Measurements from ENCODE around the gene TBC1D17.
"Not testable (repeated sequence)": the region's sequence is repeated elsewhere in the genome, so short reads cannot be mapped to it uniquely, and the experiment has no call there.

TBC1D17 gene

DNA sequence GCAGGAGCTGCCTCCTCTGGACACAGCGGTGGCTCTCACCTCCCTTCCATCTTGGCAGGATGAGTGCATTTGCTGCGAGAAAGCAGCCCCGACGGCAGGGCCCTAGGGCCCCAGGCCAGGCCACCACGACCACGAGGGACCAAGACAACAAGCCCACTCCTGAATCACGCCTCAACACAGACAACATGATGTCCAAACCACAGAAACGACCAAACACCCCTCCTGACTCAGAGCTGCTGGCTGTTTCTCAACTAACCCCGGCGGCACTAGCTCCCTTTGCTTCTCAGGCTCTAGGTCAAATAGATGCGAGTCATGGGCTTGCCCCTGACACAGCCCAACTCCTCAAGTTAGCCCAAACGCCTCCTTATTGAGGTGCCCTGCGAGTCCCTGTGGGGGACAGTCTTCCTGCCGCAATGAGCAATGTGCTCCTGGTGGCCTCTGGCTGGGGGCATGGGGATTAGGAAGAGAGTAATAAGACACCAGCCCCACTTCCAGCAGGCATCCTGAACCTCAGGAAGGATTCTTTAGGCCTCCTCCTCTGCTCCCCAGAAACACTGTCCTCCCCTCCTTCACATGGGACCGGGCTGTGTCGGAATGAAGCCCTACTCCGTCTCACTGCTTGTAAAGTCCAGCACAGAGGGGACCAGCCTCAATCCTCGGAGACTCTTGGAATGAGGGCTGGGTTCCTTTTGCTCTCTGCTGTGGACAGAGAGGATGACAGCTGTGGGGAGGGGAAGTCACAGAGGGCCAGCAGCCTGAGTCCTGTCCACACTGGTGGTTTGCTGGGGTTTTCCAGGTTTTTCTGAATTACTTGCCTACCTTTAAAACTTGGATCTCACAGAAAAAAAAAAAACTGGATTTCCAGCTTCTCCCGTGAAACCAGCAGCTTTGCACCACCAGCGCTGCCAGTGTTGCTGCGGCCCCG, 44.6 kb downstream of the TBC1D17 start:
- no peak for DNase-seq (ENCODE audit: low read depth in 2 of 2)

DNA sequence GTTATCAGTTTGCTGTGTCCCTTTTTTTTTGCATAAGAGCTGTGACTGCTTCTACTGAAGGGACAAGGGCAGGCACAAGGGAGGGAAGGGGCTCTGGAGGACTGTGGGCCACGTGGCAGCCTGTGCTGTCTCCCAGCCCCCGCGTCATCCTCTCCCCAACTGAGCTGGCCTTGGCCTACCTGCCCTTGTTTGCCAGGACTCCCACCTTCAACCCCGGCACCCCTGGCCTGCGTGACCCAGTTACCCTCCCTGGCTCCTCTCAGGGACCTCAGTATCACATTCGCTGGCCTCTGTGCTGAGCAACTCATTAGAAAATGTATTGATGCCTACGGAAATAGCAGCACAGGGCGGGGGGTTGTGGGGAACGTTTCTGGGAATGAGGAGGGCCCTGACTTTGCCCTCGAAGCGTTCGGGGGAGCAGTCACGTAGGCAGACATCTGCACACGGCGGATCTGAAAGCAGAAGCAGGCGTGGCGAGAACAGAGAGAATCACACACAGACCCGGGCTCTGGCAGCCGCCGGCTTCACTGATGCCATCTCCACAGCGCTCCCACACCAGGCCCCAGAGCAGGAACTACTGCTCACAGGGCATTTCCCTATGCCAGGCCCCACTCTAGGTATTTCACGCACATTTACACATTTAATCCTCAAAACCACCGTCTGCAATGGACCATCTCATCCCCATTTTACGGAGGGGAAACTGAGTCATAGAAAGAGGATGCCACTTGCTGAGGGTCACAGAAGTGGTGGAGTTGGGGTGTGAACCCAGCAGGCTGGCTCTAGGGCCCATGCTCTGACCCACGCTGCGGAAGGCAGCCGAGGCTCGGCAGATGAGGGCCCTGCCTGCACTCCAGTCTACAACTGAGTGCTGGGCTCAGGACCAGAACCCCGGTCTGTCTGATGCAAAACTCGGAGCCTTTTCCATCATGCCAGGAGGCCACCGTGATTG, 45.8 kb downstream of the TBC1D17 start:
- DNase-seq (ENCODE audit: low read depth in 2 of 2), result no peak

DNA sequence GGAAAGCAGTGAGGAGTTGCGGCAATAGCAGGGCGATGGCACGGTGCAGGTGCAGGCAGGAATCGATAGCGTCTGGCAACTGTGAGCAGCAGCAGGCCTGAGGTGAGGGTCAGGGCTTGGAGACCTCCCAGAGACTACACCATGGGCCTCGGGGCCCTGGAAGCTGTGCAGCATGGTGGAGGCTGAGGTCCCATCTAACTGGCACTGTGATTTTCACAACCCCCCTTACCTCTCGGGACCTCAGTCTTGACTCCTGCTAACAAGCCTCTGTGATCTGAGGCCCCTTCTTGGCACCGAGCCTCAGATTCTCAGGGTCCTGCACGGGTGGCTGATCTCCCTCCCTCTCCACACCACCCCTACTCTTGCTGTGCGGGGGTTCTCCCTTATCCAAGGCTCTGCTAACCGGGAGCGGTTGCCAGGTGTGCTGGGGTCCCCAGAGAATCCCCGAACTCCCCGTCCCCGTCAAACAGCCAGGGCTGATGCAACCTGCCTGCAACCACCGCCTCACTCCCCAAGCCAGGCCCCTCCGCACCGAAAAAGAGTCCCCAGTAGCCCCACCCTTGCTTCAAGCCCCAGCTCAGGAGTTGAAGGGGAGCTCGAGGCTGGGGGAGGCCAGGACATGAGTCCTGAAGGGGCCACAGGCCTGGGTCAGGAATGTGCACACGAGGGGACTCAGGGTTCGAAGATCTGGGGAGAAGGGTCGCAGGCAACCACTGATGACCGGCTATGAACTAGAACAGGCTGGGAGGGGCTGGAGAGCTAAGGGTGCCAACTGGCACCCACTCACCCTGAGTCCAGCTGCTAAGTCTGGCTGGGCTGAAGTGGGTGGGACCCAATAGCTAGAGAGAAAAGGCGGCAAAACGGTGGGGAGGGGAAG, 46.7 kb downstream of the TBC1D17 start:
- DNase-seq (ENCODE audit: low read depth in 2 of 2), result no peak

DNA sequence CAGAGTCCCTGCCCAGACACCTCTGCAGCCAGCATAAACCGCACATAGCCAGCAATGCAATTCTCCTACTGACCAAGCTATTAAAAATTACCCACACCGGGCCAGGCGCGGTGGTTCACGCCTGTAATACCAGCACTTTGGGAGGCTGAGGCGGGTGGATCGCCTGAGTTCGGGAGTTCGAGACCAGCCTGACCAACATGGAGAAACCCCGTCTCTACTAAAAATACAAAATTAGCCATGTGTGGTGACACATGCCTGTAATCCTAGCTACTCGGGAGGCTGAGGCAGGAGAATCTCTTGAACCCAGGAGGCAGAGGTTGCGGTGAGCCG, 47.3 kb downstream of the TBC1D17 start:
- not testable (repeated sequence) for DNase-seq (ENCODE audit: low read depth in 2 of 2)

DNA sequence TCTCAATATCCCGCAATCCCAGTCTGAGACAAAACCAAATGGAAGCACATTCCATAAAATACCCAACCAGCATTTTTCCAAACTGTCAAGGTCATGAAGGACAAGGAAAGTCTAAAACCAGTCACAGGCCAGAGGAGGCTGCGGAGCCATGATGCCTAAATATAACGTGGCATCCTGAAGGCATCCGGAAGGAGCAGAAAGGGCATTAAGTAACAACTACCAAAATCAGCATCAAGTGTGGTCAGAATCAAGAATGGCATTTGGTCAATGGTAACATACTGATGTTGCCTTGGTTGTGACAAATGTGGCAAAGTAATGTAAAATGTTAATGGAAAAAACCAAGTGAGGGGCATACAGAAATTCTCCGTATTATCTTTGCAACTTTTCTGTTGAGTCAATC, 48.0 kb downstream of the TBC1D17 start:
- DNase-seq (ENCODE audit: low read depth in 2 of 2), result no peak

DNA sequence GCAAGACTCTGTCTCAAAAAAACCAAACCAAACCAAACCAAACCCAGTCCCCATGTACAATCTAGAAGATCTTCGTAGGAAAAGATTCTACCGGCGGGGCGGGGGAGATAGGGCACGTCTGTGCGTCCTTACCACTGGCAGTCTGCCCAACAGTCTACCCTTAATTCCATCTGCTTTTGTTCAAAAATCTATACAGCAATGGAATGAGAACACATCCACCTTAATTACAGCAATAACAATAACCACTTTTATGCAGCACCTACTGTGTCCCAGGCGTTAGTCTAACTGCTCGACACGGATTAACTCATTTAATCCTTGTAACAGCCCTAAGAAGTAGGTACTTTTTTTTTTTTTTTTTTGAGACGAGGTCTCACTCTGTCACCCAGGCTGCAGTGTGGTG, 49.0 kb downstream of the TBC1D17 start:
- DNase-seq (ENCODE audit: low read depth in 2 of 2), result no peak

DNA sequence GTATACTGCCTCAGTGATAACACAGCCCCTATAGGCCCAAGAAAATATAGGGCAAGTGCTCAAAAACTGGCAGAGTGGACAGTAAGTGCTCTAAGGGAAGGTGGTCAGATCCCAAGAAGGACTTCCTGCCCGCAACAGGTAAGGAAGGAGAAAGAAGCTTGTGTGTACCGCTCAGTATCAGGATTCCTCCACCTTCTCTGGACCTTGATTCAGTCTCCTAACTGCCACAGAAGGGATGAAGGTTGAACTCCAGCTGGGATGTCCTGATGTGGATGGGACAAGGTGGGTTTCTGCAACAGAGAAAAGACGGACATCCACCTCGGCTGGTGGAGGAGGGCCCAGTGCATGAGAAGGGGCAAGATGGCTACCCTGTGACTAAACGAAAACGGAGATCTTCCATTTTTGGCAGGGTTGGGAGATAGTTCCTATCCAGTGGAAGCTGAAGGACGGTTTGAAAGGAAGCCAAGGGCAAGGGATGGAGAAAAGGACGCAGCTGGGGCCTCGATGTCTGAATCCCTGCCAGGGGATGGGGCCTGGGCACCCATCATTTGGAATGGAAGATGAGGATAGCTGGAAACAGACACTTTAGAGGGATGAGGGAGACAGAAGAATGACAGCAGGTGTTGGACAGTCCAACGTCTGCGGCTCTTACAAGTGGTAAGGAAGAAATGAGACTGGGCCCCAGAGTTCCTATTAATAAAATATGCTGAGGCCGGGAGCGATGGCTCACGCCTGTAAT, 50.2 kb downstream of the TBC1D17 start:
- DNase-seq (ENCODE audit: low read depth in 2 of 2), result no peak

DNA sequence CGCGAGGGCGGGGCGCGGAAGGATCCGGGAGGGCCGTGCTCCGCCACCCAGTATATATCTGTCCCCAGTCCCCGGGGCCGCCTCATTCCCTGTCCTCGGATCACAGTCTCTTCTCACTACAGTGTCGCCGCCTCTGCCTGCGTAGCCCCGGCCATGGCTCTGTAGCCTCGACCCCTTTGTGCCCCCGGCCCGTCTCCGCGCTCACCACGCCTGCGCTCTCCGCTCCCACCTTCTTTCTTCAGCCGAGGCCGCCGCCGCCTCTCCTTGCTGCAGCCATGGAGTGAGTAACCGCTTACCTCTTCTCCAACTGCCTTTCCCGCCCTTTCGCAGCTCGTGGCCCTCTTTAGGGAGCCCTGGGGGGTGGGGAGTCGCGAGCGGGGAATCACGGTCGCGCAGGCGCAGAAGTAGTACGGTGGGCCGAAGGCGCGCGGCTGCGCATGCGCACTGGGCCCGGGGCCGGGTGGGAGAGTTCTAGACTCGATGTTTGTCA, 51.7 kb downstream of the TBC1D17 start, which contains the start of the genes ATF5 and NUP62:
Gene ATF5 (plus strand): TSS at position 85 of the 490 bp plus-strand sequence. CDS start 1,646 bp downstream, outside the sequence.
Gene NUP62 (minus strand): TSS at position 384 of the 490 bp plus-strand sequence. CDS start 19,697 bp downstream, outside the sequence.
- DNase-seq (ENCODE audit: low read depth in 2 of 2), result peak; percentile 92 to 94

DNA sequence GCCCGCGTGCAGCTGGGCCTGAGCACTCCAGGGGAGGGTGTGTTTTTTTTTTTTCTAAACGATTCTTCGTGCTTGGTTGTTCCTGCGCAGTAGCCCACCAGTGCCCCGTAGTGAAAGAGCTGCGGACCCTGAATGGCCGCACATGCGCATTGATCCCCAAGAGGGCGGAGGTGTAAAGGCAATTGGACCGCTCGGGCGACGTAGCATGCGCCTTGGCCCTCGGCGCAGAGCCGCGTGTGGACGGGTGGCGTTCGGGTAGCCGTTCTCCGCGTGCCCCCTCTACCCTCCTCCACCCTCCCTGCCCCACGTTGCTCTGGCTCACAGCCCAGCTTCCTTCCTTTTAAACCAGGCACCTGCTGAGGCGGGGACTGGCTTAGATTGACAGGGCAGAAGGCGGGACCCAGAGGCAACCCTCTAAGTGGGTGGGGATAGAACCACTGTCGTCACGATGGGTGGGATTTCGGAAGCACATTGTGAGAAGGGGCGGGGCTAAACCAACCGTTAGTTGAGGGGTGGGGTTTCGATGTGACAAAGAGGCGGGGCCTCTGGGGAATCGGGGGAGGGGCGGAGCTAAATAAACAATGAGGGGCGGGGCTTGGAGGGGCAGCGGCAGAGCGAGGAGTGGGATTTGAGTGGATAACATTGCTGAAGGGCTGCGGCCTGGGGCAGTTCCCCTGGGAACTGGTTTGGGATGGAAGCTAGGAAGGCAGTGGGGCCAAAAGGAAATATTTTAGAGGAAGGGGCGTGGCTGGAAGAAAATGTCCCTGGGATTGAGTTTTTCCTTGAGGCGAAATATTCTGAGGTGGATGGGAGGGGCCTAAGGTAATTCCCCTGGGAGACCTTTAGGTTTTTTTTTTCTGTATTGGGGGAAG, 52.3 kb downstream of the TBC1D17 start:
- peak; percentile 86 to 88 for DNase-seq (ENCODE audit: low read depth in 2 of 2)

DNA sequence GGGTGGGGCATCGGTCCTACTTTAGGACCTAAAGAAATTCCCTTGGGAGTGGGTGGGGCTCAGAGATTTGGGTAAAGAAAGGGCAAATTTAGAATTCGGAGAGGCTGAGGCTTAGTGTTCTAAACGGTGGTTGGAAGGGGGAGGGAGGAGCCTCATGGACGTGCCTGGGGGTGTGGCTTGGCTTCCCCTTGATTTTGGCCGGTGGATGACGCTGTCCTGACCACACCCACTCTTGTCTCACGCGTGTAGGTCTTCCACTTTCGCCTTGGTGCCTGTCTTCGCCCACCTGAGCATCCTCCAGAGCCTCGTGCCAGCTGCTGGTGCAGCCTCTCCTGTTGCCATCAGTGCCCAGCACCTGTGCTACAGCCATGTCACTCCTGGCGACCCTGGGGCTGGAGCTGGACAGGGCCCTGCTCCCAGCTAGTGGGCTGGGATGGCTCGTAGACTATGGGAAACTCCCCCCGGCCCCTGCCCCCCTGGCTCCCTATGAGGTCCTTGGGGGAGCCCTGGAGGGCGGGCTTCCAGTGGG, 53.0 kb downstream of the TBC1D17 start:
- no peak for DNase-seq (ENCODE audit: low read depth in 2 of 2)

DNA sequence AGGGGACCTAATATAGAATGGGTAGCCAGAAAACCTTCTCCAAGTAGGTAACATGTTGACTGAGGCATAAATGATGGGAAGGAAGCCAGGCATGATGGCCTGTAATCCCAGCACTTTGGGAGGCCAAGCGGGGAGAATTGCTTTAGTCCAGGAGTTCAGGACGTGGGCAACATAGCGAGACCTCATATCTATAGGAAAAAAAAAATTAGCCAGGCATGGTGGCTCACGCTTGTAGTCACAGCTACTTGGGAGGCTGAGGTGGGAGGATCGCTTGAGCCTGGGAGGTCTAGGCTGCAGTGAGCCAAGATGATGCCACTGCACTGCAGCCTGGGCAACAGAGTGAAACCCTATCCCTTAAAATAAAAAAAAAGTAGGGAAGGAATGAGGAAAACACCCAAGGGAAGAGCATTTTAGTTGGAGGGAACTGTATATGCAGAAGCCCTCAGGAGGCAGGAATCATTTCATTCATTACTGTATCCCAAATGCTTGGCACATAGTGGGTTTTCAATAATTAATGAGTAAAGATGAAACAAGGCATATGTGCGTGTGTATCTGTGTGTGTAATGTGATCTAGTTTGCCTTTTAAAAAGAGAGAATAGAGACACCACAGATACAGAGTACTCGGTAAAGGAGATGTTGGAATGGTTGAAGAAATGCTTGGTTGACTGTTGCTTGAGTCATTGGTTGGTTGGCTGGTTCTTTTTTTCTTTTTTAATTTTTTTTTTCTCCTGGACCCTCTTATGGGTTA, 54.0 kb downstream of the TBC1D17 start:
- no peak for DNase-seq (ENCODE audit: low read depth in 2 of 2)

DNA sequence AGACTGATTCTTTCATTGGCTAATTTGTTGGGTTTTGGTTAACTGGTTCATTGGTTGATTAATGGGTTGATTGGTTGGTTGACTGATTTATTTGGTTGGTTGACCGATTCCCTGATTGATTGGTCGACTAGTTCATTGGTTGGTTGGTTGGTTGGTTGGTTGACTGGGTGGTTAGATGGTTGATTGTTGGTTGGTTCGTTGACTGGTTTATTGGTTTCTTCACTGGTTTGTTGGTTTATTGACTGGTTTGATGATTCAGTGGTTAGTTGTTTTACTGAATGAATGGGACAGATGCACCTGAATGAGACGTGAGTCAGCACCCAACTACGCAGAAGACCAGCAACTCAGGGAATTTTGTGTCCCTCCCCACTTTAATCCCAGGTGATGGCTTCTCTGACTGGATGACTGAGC, 54.5 kb downstream of the TBC1D17 start:
- DNase-seq (ENCODE audit: low read depth in 2 of 2), result no peak

DNA sequence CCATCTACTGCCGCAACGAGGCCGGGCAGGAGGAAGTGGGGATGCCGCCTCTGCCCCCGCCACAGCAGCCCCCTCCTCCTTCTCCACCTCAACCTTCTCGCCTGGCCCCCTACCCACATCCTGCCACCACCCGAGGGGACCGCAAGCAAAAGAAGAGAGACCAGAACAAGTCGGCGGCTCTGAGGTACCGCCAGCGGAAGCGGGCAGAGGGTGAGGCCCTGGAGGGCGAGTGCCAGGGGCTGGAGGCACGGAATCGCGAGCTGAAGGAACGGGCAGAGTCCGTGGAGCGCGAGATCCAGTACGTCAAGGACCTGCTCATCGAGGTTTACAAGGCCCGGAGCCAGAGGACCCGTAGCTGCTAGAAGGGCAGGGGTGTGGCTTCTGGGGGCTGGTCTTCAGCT, 55.2 kb downstream of the TBC1D17 start:
- DNase-seq (ENCODE audit: low read depth in 2 of 2), result no peak

DNA sequence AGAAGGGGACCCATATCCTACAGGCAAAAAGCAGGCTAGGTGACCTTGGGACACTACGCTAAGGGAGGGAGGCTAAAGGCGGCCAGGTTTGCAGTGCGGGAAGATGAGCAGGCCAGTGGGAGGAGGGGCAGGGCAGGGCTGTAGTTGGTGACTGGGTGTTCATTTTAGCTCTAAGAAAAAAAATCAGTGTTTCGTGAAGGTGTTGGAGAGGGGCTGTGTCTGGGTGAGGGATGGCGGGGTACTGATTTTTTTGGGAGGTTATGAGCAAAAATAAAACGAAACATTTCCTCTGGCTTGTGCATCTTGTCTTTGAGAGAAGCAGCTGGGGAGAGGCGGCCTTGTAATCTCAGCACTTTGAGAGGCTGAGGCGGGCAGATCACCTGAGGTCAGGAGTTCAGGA, 56.1 kb downstream of the TBC1D17 start:
- DNase-seq (ENCODE audit: low read depth in 2 of 2), result no peak

DNA sequence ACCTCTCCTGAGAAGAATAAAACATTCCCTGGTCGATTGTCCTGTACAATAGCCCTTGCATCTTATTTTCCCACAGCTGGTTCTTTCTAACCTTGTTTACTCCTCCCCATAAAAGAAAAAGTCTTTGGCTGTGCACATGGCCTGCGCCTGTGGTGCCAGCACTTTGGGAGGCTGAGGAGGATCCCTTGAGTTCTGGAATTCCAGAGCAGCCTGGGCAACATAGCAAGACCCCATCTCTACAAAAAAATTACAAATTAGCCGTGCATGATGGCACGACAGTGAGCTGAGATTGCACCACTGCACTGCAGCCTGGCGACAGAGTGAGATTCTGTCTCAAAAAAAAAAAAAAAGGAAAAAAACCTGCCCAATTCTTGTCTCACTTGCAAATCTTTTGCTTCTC, 59.0 kb downstream of the TBC1D17 start:
- no peak for DNase-seq (ENCODE audit: low read depth in 2 of 2)

DNA sequence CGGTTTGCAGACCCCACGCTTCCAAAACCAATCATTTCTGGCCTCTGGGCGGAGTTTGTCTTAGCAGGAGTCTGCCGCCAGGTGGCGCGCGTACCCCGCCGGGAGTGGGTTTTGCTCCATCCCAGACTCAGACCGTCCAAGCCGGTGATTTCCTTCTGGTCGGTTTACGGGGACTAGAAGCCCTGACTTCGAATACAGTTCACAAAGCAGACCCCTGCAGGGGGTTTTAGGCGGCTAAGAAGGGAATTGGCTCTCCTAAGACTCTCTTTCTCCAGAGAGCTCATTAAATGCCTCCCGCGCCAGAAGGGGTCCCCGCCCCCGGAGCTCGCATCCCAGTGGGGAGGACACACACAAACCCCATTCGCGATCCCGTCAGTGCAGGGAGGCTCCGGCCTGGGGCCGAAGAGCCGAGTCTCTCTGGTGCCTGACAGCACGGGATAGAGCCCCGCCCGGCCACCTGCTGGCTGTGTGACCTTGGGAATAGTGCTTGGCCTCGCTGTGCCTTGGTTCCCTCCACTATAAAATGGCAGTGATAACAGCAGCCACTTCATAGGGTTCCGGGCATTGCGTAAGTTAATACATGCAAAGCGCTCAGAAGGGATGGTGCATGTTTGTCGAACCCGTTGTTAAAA, 60.4 kb downstream of the TBC1D17 start:
- peak; percentile 75 to 79 for DNase-seq (ENCODE audit: low read depth in 2 of 2)
